GM19328 (cell line): Measurements from ENCODE around the gene HSPA2.
"Not testable (repeated sequence)": the region's sequence is repeated elsewhere in the genome, so short reads cannot be mapped to it uniquely, and the experiment has no call there.

Source experiments
- ATAC-seq: cut with Tn5 transposase; IDR thresholded peaks from one replicate; pipeline ENCODE4 v1.9.1; 2021; ENCODE audit warnings: mild to moderate bottlenecking, moderate library complexity; ENCODE audit not compliant: unreplicated experiment

The HSPA2 gene

GRCh38 chr14:64513271-64513670 lies 27.3 kb upstream of the HSPA2 start:
- ATAC-seq = no peak

GRCh38 chr14:64515053-64515452 lies 25.5 kb upstream of the HSPA2 start:
- no peak for ATAC-seq

DNA sequence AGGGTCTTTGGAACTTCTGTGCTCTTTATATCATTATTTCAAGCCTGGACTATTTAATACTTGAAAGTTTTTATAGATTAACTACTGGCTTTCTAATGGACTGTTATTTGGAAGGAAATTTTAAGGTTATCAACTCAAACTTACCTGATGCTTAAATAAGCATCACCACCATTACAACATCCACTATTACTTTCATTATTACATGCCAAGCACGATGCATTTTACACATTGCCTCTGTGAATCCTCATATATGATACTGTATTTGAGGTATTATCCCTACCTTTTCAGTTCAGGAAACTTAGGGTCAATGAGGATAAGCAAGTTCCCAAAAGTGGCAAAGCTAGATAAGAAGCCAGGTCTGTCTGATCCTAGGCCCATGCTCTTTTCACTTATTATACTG lies 23.6 kb upstream of the HSPA2 start:
- no peak for ATAC-seq

DNA sequence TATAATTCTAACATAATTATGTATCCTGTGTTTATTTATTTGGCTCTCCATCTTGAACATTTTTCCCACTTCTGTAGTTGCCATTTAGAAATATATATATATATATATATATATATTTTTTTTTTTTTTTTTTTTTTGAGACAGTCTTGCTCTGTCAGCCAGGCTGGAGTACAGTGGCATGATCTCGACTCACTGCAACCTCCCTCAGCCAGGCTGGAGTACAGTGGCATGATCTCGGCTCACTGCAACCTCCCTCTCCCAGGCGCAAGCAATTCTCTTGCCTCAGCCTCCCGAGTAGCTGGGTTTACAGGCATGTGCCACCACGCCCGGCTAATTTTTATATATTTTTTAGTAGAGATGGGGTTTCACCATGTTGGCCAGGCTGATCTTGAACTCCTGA lies 22.9 kb upstream of the HSPA2 start:
- ATAC-seq = not testable (repeated sequence)

DNA sequence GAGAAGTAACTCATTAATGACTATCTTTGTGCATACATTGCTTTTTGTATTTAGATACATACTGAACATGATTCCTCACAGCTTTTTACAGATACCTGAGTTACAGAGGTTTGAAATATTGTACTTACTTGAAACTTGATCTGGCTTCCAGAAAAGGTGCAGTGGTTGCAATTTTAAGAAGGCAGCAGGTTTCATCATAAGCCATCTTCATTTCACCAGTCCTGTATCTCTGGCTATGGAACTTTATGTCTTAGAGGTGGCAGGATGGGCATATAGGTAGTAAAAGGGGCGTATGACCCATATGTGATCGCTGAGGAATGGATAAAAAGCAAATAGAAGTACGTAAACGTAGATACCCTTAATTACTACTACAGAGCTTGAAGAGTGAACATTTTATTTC lies 22.3 kb upstream of the HSPA2 start:
- ATAC-seq = no peak

- ATAC-seq = no peak
Observed at GRCh38 chr14:64520699-64521098, 19.8 kb upstream of the HSPA2 start.

DNA sequence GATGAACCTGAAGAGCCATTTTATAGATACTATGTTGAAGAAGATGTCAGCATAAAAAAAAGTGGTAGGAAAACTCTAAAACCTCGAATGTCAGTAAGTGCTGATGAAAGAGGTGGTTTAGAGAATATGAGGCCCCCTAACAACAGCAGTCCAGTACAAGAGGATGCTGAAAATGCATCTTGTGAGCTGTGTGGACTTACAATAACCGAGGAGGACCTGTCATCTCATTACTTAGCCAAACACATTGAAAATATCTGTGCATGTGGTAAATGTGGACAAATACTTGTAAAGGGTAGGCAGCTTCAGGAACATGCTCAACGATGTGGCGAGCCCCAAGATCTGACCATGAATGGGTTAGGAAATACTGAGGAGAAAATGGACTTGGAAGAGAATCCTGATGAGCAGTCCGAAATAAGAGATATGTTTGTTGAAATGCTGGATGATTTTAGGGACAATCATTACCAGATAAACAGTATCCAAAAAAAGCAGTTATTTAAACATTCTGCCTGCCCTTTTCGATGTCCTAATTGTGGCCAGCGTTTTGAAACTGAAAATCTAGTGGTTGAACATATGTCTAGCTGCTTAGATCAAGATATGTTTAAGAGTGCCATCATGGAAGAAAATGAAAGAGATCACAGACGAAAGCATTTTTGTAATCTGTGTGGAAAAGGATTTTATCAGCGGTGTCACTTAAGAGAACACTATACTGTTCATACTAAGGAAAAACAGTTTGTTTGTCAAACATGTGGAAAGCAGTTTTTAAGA lies 17.8 kb upstream of the HSPA2 start:
- no peak for ATAC-seq

DNA sequence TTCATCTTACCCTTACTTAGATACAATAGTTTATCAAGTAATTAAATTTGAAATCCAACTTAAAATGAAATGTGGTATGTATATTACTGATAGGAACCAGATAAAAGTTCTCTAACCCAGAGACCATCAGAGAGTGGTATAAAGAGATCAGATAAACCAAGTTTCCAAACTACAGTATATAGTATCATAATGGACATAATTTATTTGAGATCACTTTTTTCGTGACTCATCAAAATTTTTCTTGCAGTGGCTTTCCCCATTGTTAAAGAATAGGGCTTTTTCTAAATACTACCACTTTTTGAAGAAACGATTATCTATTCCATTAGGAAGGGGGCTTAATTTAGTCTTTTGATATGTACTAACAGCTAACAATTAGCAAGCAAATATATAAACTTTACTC lies 15.2 kb upstream of the HSPA2 start:
- no peak for ATAC-seq

DNA sequence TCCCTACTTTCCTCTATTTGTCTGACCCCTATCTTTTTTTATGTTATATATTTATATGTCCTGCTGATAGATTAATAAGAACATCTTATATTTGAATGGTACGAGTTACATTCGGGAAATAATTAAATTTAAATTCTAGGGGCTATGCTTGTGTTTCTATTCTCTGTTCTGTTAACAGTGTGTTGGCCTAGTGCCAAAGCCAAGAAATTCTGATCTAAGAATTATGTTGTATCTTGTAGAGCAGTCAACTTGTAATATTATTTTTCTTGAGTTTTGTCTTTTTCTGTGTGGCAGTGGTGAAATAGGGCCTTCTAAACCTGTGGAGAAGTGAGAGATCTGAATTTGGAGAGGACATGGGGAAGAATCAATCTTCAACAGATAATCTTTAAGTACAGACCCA lies 9.0 kb upstream of the HSPA2 start:
- ATAC-seq = no peak

DNA sequence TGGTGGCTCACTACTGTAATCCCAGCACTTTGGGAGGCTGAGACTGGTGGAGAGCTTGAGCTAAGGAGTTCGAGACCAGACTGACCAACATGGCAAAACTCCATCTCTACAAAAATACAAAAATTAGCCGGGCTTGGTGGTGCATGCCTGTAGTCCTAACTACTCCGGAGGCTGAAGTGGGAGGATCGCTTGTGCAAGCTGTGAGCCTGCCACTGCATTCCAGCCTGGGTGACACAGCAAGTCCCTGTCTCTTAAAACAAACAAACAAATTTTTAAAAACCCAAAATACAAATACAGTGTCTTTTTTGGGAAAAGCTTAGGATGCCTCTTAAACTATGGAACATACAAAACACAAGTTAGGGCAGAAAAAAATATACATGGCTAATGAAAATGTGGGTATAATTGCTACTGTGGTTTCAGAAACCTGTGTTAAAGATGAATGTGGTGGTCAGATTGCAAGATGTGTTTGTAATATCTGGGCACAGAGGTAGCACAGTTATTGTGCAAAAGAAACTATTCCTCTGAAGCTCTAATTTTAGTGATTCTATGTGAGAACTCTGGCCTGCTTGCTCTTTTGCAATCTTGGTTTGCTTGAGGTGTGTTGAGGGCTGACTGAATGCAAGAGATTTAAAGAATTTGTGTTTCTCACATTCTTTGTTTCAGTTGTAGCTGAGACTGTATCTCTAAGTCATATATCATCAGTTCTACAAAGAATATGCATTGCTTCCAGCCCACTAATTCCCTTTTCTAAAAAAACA lies 3.9 kb upstream of the HSPA2 start:
- no peak for ATAC-seq

DNA sequence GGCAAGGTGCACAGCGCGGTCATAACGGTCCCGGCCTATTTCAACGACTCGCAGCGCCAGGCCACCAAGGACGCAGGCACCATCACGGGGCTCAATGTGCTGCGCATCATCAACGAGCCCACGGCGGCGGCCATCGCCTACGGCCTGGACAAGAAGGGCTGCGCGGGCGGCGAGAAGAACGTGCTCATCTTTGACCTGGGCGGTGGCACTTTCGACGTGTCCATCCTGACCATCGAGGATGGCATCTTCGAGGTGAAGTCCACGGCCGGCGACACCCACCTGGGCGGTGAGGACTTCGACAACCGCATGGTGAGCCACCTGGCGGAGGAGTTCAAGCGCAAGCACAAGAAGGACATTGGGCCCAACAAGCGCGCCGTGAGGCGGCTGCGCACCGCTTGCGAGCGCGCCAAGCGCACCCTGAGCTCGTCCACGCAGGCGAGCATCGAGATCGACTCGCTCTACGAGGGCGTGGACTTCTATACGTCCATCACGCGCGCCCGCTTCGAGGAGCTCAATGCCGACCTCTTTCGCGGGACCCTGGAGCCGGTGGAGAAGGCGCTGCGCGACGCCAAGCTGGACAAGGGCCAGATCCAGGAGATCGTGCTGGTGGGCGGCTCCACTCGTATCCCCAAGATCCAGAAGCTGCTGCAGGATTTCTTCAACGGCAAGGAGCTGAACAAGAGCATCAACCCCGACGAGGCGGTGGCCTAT lies 875 bp downstream of the HSPA2 start:
- ATAC-seq = no peak

- no peak for ATAC-seq
Observed at GRCh38 chr14:64541972-64542835, 1.7 kb downstream of the HSPA2 start.

GRCh38 chr14:64542836-64543201 lies 2.3 kb downstream of the HSPA2 start:
- ATAC-seq = no peak

GRCh38 chr14:64544607-64545312 lies 4.2 kb downstream of the HSPA2 start:
- ATAC-seq = no peak

GRCh38 chr14:64549016-64549415 lies 8.5 kb downstream of the HSPA2 start:
- ATAC-seq = no peak

DNA sequence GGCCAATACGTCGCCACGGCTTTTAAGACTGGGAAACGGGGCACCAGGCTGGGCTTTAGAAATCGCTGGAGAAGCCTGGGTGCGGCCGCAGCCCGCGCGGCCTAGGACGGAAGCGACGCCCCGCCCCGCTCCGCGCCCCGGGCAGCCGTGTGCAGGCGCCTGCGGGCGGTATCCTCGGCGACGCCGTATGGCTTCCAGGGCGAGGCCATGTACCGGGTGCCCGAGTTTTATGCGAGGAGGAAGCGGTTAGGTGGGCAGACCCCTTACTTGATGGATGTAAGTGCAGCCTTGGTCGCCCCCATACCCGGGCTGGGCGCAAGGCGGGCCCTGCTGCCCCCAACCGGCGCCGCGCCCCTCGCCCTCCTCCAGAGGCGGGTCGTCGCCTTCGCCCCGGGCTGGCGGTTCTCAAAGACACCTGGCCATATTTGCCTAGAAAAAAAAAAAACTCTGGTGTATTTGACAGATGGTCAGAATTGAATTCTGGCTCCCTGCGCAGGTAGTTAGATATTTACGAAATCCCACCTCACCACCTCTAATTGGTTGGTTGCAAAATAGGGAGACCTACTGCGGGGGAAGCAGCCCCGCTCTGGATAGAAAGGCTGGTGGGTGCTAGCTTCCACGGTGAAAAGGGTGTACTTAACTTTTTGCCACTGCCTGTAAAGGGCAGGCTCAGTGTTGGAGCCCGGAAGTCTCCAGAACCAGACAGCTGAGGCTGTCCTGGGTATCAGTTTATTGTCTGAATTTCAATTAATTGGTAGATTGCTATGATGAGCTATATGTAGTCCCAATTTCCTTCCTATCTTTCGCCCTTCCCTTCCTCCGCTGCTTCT lies 9.5 kb downstream of the HSPA2 start, which contains the start of gene PPP1R36:
Gene PPP1R36, plus strand, starts transcription at position 171 of the 830 bp plus-strand sequence. Its CDS starts 37 bp downstream, at position 208.
- no peak for ATAC-seq

DNA sequence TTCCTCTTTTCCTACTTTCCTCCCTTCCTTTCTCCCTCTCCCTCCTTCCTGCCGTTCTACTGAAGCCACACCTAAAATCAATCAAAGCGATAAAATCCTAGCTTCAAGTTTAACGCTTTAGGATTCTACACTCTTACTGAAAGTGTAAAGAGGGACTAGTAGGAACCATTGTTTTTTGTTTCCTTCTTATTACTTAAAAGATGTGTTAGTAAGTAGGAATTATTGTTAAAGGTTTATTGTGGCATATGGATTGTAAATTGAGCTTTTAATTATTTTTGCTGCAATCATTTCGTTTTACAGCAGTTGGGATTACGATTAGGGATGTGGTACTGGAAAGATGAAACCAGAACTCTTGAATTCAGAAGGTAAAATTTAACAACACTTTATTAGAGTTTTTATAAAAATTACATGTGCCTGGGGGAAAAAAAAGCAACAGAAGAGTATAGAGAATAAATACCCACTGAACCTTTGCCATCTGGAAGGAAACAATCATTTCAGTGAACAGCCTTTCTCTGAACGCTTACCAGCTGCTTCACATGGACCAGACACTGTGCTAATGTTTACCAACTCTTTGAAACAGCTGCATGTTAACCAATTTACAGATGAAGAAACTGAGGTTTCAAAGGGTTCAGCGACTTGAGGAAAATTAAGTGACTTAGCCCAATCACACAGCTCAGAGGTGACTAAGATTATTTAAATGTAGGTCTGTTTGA lies 10.2 kb downstream of the HSPA2 start:
- no peak for ATAC-seq

DNA sequence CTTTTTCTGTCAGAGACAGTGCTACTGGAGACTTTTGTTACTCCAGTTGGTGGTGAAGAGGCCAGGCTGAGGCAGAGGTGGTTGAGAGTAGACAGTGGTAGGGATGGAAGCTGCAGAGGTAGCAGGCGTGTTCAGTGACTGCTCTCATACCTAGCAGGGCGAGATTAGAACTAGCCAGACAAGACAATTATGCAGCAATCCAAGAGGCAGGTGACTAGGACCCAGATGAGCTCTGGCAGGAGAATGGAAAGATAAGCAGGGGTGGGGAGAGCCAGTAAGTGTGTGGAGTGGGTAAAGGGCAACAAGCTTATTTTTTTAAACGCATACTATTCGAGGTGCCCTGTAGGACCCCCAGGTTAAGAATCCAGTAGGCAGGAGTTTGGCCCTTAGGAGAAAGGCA lies 14.0 kb downstream of the HSPA2 start:
- ATAC-seq = no peak

DNA sequence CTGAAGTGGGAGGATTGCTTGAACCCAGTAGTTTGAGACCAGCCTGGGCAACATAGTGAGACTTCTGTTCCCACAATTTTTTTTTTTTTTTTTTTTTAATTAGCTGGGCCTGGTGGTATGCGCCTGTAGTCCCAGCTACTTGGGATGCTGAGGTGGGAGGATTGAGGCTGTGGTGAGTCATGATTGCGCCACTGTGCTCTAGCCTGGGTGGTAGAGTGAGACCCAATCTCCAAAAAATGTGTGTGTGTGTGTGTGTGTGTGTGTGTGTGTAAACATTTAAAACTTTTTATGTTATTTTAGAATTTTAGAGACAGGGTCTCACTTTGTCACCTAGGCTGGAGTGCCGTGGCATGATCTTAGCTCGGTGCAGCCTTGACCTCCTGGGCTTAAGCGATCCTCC lies 16.0 kb downstream of the HSPA2 start:
- ATAC-seq = no peak
